Trophoblast cell (in vitro differentiated cells and primary cell): ENCODE results near the gene TSEN2.

Experiments
- DNase-seq, 2 donors: peaks; one replicate each; pipeline ENCODE4 v3.0.0-alpha.2; 2016
- H2AFZ ChIP-seq: 2 replicates; pipeline ENCODE4 v1.6.1; 2013; ENCODE audit warnings: low read length, moderate library complexity, mild to moderate bottlenecking; ENCODE audit not compliant: insufficient read depth, poor library complexity
- H2AK5ac ChIP-seq: 2 replicates; pipeline ENCODE4 v1.6.1; 2013; ENCODE audit warnings: mild to moderate bottlenecking, low read length
- H2BK120ac ChIP-seq: 2 replicates; pipeline ENCODE4 v1.6.1; 2013; ENCODE audit warnings: low read length, mild to moderate bottlenecking, moderate library complexity; ENCODE audit not compliant: insufficient read depth, poor library complexity
- H2BK12ac ChIP-seq: 2 replicates; pipeline ENCODE4 v1.6.1; 2013; ENCODE audit warnings: mild to moderate bottlenecking, low read length, moderate library complexity
- H2BK5ac ChIP-seq: 2 replicates; pipeline ENCODE4 v1.6.1; 2013; ENCODE audit warnings: low read length, low read depth, moderate library complexity, mild to moderate bottlenecking; ENCODE audit not compliant: poor library complexity
- H3K14ac ChIP-seq: 2 replicates; pipeline ENCODE4 v1.6.1; 2013; ENCODE audit warnings: mild to moderate bottlenecking, low read length
- H3K18ac ChIP-seq: 2 replicates; pipeline ENCODE4 v1.6.1; 2013; ENCODE audit warnings: mild to moderate bottlenecking, low read length
- H3K23ac ChIP-seq: 2 replicates; pipeline ENCODE4 v1.6.1; 2013; ENCODE audit warnings: low read length
- H3K27ac ChIP-seq: 2 replicates; pipeline ENCODE4 v1.5.1; 2013; ENCODE audit warnings: low read depth, mild to moderate bottlenecking, inconsistent platforms, low read length, moderate library complexity
- H3K27me3 ChIP-seq: 2 replicates; pipeline ENCODE4 v1.6.1; 2013; ENCODE audit warnings: inconsistent platforms, mild to moderate bottlenecking, low read length, moderate library complexity; ENCODE audit not compliant: insufficient read depth
- H3K36me3 ChIP-seq, 2 experiments: 1 replicate in 1 of 2; 2 replicates in 1 of 2; pipeline ENCODE4 v1.6.1; 2013; ENCODE audit warnings: low read length in 2 of 2, mild to moderate bottlenecking in 2 of 2, moderate library complexity in 1 of 2; ENCODE audit not compliant: insufficient read depth in 2 of 2, control insufficient read depth in 1 of 2
- H3K4ac ChIP-seq: 2 replicates; pipeline ENCODE4 v1.6.1; 2013; ENCODE audit warnings: low read depth, mild to moderate bottlenecking, low read length, moderate library complexity
- H3K4me1 ChIP-seq, 2 experiments: 1 replicate in 1 of 2; 2 replicates in 1 of 2; pipeline ENCODE4 v1.6.1; 2013; ENCODE audit warnings: low read length in 2 of 2, mild to moderate bottlenecking in 2 of 2, moderate library complexity in 1 of 2; ENCODE audit not compliant: insufficient read depth in 2 of 2, control insufficient read depth in 1 of 2
- H3K4me2 ChIP-seq: 2 replicates; pipeline ENCODE4 v1.6.1; 2013; ENCODE audit warnings: inconsistent platforms, mild to moderate bottlenecking, low read length, moderate library complexity
- H3K4me3 ChIP-seq: 2 replicates; pipeline ENCODE4 v1.5.1; 2013; ENCODE audit warnings: mild to moderate bottlenecking, low read depth, low read length, inconsistent platforms
- H3K79me1 ChIP-seq: one replicate; pipeline ENCODE4 v1.6.1; 2013; ENCODE audit warnings: low read length
- H3K79me2 ChIP-seq: 2 replicates; pipeline ENCODE4 v1.6.1; 2013; ENCODE audit warnings: low read length, mild to moderate bottlenecking; ENCODE audit not compliant: control insufficient read depth, insufficient read depth, poor library complexity
- H3K9ac ChIP-seq: 2 replicates; pipeline ENCODE4 v1.6.1; 2013; ENCODE audit warnings: mild to moderate bottlenecking, low read length
- H3K9me3 ChIP-seq: 2 replicates; pipeline ENCODE4 v1.6.1; 2013; ENCODE audit warnings: low read depth, mild to moderate bottlenecking, control low read depth, inconsistent platforms, low read length; ENCODE audit not compliant: insufficient read depth
- H4K12ac ChIP-seq: 2 replicates; pipeline ENCODE4 v1.6.1; 2013; ENCODE audit warnings: low read depth, mild to moderate bottlenecking, low read length, moderate library complexity
- H4K8ac ChIP-seq: 2 replicates; pipeline ENCODE4 v1.6.1; 2013; ENCODE audit warnings: low read depth, mild to moderate bottlenecking, low read length, moderate library complexity
- H4K91ac ChIP-seq: one replicate; pipeline ENCODE4 v1.6.1; 2013; ENCODE audit warnings: low read depth, mild to moderate bottlenecking, low read length, moderate library complexity
- WGBS: extraction: QIAGEN DNeasy Blood & Tissue Kit; methylation state at CpG from one replicate; pipeline ENCODE4 v1.1.7; 2013; ENCODE audit warnings: missing lambda C conversion rate; ENCODE audit not compliant: insufficient read length, insufficient coverage; ENCODE audit errors: extremely low coverage; 5-methylcytosine and 5-hydroxymethylcytosine counted together

Gene TSEN2

DNA sequence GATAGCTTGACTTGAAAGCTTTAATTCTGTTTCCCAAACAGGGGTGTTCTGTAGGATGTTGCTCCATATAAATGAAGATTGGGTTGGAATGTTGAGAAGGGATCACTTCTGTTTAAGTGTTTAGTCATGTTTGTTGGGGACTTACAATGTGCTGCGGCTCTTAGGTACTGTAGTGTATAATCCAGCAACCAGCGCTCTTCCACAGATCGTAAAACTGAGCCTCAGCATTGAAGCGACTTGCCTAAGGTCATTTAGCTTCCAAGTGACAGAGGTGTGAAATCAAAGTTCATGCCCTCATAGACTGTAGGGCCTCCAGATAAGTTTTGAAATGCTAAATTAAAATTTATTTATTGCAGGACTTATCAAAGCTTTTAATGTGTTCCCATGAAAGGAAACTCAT lies 74.4 kb downstream of the TSEN2 start:
- Histone ChIP-seq H3K4me2 (no peak overlapping the region), H3K23ac (peak overlapping the region; percentile 95), H3K4me1 (peaks cover 7 to 16% of the 10 kb centered on the region in 2 experiments), H2AK5ac (no peak overlapping the region), H2AFZ (no peak overlapping the region), H2BK5ac (no peak overlapping the region), H3K4ac (peak overlapping the region; percentile 93), H3K4me3 (no peak overlapping the region), H4K12ac (no peak overlapping the region), H4K8ac (no peak overlapping the region), H3K79me2 (peaks cover 18% of the 10 kb centered on the region), H3K27ac (no peak overlapping the region), H3K79me1 (peaks cover 10% of the 10 kb centered on the region), H2BK12ac (no peak overlapping the region), H3K27me3 (no peaks in the 10 kb centered on the region), H2BK120ac (no peak overlapping the region), H3K9ac (no peak overlapping the region), H4K91ac (no peak overlapping the region), H3K18ac (no peak overlapping the region), H3K14ac (no peak overlapping the region), H3K9me3 (peaks cover 2% of the 10 kb centered on the region), H3K36me3 (no peaks in the 10 kb centered on the region)
- no CpG with 5 or more reads among the region's 4 CpGs for WGBS
- DNase-seq = no peak

DNA sequence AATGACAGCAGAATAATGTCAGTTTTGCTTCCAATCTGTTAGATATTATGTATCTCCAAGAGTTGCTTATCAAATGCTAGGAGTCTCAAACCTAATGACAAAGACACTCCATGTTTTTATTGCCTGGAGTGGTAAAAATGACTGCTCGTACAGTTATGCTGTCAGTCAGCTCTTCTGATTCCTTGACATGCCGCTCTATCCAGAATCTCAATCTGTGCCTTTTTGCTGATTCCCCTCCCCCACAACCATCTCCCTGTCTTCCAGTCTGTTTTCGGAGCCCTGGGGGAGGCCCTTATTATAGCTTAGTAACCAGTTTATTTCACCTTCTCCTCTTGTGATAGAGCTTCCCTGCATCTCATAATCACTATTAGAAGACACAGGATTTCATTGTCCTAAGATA lies 75.2 kb downstream of the TSEN2 start:
- Histone ChIP-seq H2BK12ac (no peak overlapping the region), H3K27ac (no peak overlapping the region), H2AK5ac (no peak overlapping the region), H2BK5ac (no peak overlapping the region), H4K8ac (no peak overlapping the region), H3K27me3 (no peaks in the 10 kb centered on the region), H3K4me3 (no peak overlapping the region), H3K4me2 (no peak overlapping the region), H3K4me1 (peaks cover 7 to 16% of the 10 kb centered on the region in 2 experiments), H2BK120ac (no peak overlapping the region), H3K14ac (no peak overlapping the region), H3K9me3 (no peaks in the 10 kb centered on the region), H2AFZ (no peak overlapping the region), H3K4ac (peak overlapping the region; percentile 91), H3K9ac (no peak overlapping the region), H3K36me3 (no peaks in the 10 kb centered on the region), H3K79me2 (peaks cover 18% of the 10 kb centered on the region), H3K18ac (no peak overlapping the region), H3K79me1 (peaks cover 10% of the 10 kb centered on the region), H4K12ac (no peak overlapping the region), H4K91ac (no peak overlapping the region), H3K23ac (no peak overlapping the region)
- WGBS = no CpG with 5 or more reads among the region's 3 CpGs
- peak; percentile 31 to 60 for DNase-seq

DNA sequence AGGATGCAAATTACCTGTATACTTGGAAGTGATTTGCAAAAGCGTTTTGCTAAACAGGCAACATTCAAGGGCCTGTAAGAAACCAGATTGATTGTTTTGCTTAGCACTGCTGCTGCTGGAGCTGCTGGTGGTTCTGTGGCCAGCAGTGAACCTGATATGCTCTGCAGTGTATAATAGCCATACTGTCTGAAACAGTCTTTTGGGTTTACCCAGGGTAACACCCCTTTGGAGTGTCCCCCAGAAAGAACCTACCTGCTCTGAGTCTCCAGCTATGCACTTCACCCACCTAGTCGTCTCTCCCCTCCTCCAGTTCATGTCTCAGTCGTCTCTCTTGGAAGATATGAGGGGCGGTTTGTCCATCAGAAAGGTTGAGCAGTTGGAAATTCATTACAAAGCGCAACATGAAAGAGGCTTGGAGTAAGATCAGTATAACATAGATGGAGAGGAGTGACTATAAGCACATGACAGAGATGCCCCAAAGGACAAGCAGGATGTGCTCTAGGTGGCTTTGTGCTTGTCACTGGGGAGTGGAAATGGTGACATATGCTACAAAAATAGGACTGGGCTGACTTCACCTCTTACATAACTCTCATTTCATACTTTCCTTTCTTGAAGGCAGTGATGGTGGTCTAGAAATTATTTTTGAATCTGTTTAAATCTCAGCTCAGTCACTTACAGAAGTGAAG lies 76.4 kb downstream of the TSEN2 start:
- Histone ChIP-seq H3K18ac (no peak overlapping the region), H3K4me3 (no peak overlapping the region)

DNA sequence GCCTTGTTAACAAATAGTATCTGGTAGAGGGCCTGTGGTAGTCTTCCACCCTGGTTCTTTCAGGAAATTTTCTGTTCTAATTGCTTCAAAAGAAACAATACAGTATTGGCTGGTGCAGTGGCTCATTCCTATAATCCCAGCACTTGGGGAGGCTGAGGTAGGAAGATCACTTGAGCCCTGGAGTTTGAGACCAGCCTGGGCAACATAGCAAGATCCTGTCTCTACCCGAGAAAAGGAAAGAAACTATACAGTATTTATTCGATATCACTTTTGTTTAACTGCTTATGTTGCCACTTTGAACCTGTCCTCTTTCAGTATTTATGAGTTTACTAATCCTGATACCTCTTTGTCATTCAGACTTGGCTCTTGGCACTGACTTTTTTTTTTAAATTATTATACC lies 77.1 kb downstream of the TSEN2 start:
- DNase-seq = no peak
- H3K4me2 ChIP-seq = no peak overlapping the region
- H3K14ac ChIP-seq = no peak overlapping the region
- H2BK120ac ChIP-seq = no peak overlapping the region
- H3K4me3 ChIP-seq = no peak overlapping the region
- H2AFZ ChIP-seq = no peak overlapping the region
- peaks cover 23% of the 10 kb centered on the region for H3K79me2 ChIP-seq
- no peak overlapping the region for H4K8ac ChIP-seq
- no peak overlapping the region for H3K27ac ChIP-seq
- H3K9me3 ChIP-seq = no peaks in the 10 kb centered on the region
- peak overlapping the region; percentile 97 for H3K4ac ChIP-seq
- H4K91ac ChIP-seq = no peak overlapping the region
- no peak overlapping the region for H3K23ac ChIP-seq
- H2AK5ac ChIP-seq = no peak overlapping the region
- no peak overlapping the region for H4K12ac ChIP-seq
- no peak overlapping the region for H3K9ac ChIP-seq
- no peaks in the 10 kb centered on the region for H3K36me3 ChIP-seq
- no CpG with 5 or more reads among the region's 2 CpGs for WGBS
- peaks cover 4 to 19% of the 10 kb centered on the region in 2 experiments for H3K4me1 ChIP-seq
- no peak overlapping the region for H2BK12ac ChIP-seq
- peaks cover 8% of the 10 kb centered on the region for H3K79me1 ChIP-seq
- H3K18ac ChIP-seq = no peak overlapping the region
- no peak overlapping the region for H2BK5ac ChIP-seq
- H3K27me3 ChIP-seq = no peaks in the 10 kb centered on the region

More for the DNA sequence above, 76.4 kb downstream of the TSEN2 start:
- Histone ChIP-seq H3K27me3 (no peaks in the 10 kb centered on the region), H2BK120ac (no peak overlapping the region), H4K91ac (no peak overlapping the region), H2AFZ (no peak overlapping the region), H2BK12ac (no peak overlapping the region), H3K4ac (peak overlapping the region; percentile 71), H3K36me3 (no peaks in the 10 kb centered on the region), H3K79me2 (peaks cover 20% of the 10 kb centered on the region), H3K79me1 (peaks cover 10% of the 10 kb centered on the region), H3K9ac (no peak overlapping the region), H3K9me3 (no peaks in the 10 kb centered on the region), H4K8ac (no peak overlapping the region), H3K27ac (no peak overlapping the region), H3K4me2 (no peak overlapping the region), H4K12ac (no peak overlapping the region), H2BK5ac (no peak overlapping the region), H3K14ac (no peak overlapping the region), H3K23ac (no peak overlapping the region), H3K4me1 (peaks cover 6 to 16% of the 10 kb centered on the region in 2 experiments), H2AK5ac (no peak overlapping the region)
- no peak for DNase-seq
- WGBS = no CpG with 5 or more reads among the region's 5 CpGs
